ENCODE measurements around the gene UBE3A.

DNA sequence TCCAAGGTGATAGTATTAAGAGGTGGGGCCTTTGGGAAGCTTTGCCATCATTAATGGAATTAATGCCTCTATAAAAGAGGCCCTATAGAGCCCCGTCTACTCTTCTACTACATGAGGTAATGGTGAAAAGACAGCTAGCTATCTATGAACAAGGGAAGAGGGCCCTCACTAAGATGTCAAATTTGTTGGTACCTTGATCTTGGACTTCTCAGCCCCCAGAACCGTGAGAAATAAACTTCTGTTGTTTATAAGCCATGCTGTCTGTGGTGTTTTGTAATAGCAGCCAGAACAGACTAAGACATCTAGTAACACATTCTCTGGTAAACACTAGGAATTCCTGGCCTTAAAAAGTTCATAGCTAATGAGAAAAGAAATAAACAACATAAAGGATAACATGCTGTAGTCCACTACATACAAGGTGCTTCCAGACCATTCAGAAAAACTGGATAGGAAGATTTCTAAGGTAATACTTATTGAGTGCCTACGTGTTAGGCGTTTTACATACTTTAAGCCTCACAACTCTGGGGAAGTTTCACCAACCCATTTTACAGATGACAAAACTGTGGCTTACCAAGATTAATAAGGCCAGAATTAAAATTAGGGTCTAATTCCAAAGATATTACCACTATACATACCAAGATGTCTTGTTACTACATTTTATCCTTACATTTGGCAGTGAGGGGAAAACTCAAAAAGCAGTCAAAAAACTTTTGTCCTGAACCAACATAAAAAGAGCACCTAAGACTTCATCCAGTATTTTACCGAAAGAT is 3.2 kb downstream of the UBE3A start:
- TF ChIP-seq, protein P1, sequence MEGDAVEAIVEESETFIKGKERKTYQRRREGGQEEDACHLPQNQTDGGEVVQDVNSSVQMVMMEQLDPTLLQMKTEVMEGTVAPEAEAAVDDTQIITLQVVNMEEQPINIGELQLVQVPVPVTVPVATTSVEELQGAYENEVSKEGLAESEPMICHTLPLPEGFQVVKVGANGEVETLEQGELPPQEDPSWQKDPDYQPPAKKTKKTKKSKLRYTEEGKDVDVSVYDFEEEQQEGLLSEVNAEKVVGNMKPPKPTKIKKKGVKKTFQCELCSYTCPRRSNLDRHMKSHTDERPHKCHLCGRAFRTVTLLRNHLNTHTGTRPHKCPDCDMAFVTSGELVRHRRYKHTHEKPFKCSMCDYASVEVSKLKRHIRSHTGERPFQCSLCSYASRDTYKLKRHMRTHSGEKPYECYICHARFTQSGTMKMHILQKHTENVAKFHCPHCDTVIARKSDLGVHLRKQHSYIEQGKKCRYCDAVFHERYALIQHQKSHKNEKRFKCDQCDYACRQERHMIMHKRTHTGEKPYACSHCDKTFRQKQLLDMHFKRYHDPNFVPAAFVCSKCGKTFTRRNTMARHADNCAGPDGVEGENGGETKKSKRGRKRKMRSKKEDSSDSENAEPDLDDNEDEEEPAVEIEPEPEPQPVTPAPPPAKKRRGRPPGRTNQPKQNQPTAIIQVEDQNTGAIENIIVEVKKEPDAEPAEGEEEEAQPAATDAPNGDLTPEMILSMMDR (IDR thresholded peaks at IDR 0.05; ENCODE audit: insufficient read depth, low read depth, low read length) = no peak
- no peak for TF ChIP-seq EZH2 (IDR thresholded peaks at IDR 0.05; ENCODE audit: insufficient read depth, low read length)

Measured in astrocyte (in vitro differentiated cells and primary cell).